ENCODE measurements around the gene TMEM38A.

The TMEM38A gene

GRCh38 chr19:16619457-16619856 lies 41.5 kb upstream of the TMEM38A start:
- WGBS (ENCODE audit: insufficient coverage), result 92% methylated on average over 6 of the region's 7 CpGs
- Histone ChIP-seq H3K4me1 (ENCODE audit: control extremely low read depth in 1 of 4, control insufficient read depth in 4 of 4, insufficient read depth in 4 of 4, low read length in 3 of 4) (peaks cover 4 to 44% (median 12%) of the 10 kb centered on the region in 4 experiments), H3K36me3 (ENCODE audit: control insufficient read depth in 4 of 4, insufficient read depth in 4 of 4, low read length in 3 of 4) (peaks cover 0 to 35% (median 9%) of the 10 kb centered on the region in 4 experiments), H3K4me3 (ENCODE audit: control insufficient read depth in 1 of 7, extremely low read depth in 1 of 7, insufficient read depth in 4 of 7, low read depth in 2 of 7, low read length in 6 of 7) (no peak overlapping the region), H3K27ac (ENCODE audit: insufficient read depth in 1 of 2, low read depth in 1 of 2, low read length in 2 of 2, poor library complexity in 1 of 2, severe bottlenecking in 2 of 2) (no peak overlapping the region), H3K9me3 (ENCODE audit: control extremely low read depth in 1 of 5, control insufficient read depth in 4 of 5, insufficient read depth in 2 of 5, low read depth in 1 of 5, low read length in 4 of 5) (no peaks in the 10 kb centered on the region), H3K27me3 (replicated peaks in 2 of 5; ENCODE audit: control insufficient read depth in 4 of 5, insufficient read depth in 5 of 5, low read length in 4 of 5) (no peaks in the 10 kb centered on the region)
- POLR2A ChIA-PET, result interaction anchor here (0.8 to 1.0 kb wide), 2 partner anchors 8 to 183 kb away, joined by 3 to 4 read pairs; no protein-coding TSS in a partner anchor
- no peak for DNase-seq
- CTCF ChIA-PET, result no interaction called here

GRCh38 chr19:16620018-16620417 lies 40.9 kb upstream of the TMEM38A start:
- no peak for DNase-seq
- H3K27me3 ChIP-seq (replicated peaks in 2 of 5; ENCODE audit: control insufficient read depth in 4 of 5, insufficient read depth in 5 of 5, low read length in 4 of 5), result no peaks in the 10 kb centered on the region
- no peak overlapping the region for H3K4me3 ChIP-seq (ENCODE audit: control insufficient read depth in 1 of 7, extremely low read depth in 1 of 7, insufficient read depth in 4 of 7, low read depth in 2 of 7, low read length in 6 of 7)
- H3K4me1 ChIP-seq (ENCODE audit: control extremely low read depth in 1 of 4, control insufficient read depth in 4 of 4, insufficient read depth in 4 of 4, low read length in 3 of 4), result peaks cover 2 to 38% (median 7%) of the 10 kb centered on the region in 4 experiments
- no peak overlapping the region for H3K27ac ChIP-seq (ENCODE audit: insufficient read depth in 1 of 2, low read depth in 1 of 2, low read length in 2 of 2, poor library complexity in 1 of 2, severe bottlenecking in 2 of 2)
- POLR2A ChIA-PET, result no interaction called here
- H3K9me3 ChIP-seq (ENCODE audit: control extremely low read depth in 1 of 5, control insufficient read depth in 4 of 5, insufficient read depth in 2 of 5, low read depth in 1 of 5, low read length in 4 of 5), result no peaks in the 10 kb centered on the region
- peaks cover 5 to 41% (median 14%) of the 10 kb centered on the region in 4 experiments for H3K36me3 ChIP-seq (ENCODE audit: control insufficient read depth in 4 of 4, insufficient read depth in 4 of 4, low read length in 3 of 4)
- WGBS (ENCODE audit: insufficient coverage), result 100% methylated on average over 1 of the region's 5 CpGs
- CTCF ChIA-PET, result no interaction called here

- POLR2A ChIA-PET, result no interaction called here
- Histone ChIP-seq H3K27me3 (replicated peaks in 2 of 5; ENCODE audit: control insufficient read depth in 4 of 5, insufficient read depth in 5 of 5, low read length in 4 of 5) (no peaks in the 10 kb centered on the region), H3K27ac (ENCODE audit: insufficient read depth in 1 of 2, low read depth in 1 of 2, low read length in 2 of 2, poor library complexity in 1 of 2, severe bottlenecking in 2 of 2) (no peak overlapping the region), H3K9me3 (ENCODE audit: control extremely low read depth in 1 of 5, control insufficient read depth in 4 of 5, insufficient read depth in 2 of 5, low read depth in 1 of 5, low read length in 4 of 5) (no peaks in the 10 kb centered on the region), H3K4me1 (ENCODE audit: control extremely low read depth in 1 of 4, control insufficient read depth in 4 of 4, insufficient read depth in 4 of 4, low read length in 3 of 4) (peaks cover 2 to 39% (median 3%) of the 10 kb centered on the region in 4 experiments), H3K4me3 (ENCODE audit: control insufficient read depth in 1 of 7, extremely low read depth in 1 of 7, insufficient read depth in 4 of 7, low read depth in 2 of 7, low read length in 6 of 7) (no peak overlapping the region), H3K36me3 (ENCODE audit: control insufficient read depth in 4 of 4, insufficient read depth in 4 of 4, low read length in 3 of 4) (peaks cover 5 to 46% (median 14%) of the 10 kb centered on the region in 4 experiments)
- no peak for DNase-seq
- WGBS (ENCODE audit: insufficient coverage), result 100% methylated on average over 3 of the region's 3 CpGs
- CTCF ChIA-PET, result no interaction called here
Observed at GRCh38 chr19:16620584-16620983, 40.4 kb upstream of the TMEM38A start.

GRCh38 chr19:16621165-16621800 lies 39.7 kb upstream of the TMEM38A start:
- Histone ChIP-seq H3K4me1 (ENCODE audit: control extremely low read depth in 1 of 4, control insufficient read depth in 4 of 4, insufficient read depth in 4 of 4, low read length in 3 of 4) (peaks cover 5 to 38% (median 7%) of the 10 kb centered on the region in 4 experiments), H3K27me3 (replicated peaks in 2 of 5; ENCODE audit: control insufficient read depth in 4 of 5, insufficient read depth in 5 of 5, low read length in 4 of 5) (no peaks in the 10 kb centered on the region), H3K27ac (ENCODE audit: insufficient read depth in 1 of 2, low read depth in 1 of 2, low read length in 2 of 2, poor library complexity in 1 of 2, severe bottlenecking in 2 of 2) (no peak overlapping the region), H3K4me3 (ENCODE audit: control insufficient read depth in 1 of 7, extremely low read depth in 1 of 7, insufficient read depth in 4 of 7, low read depth in 2 of 7, low read length in 6 of 7) (no peak overlapping the region), H3K36me3 (ENCODE audit: control insufficient read depth in 4 of 4, insufficient read depth in 4 of 4, low read length in 3 of 4) (peaks cover 5 to 49% (median 14%) of the 10 kb centered on the region in 4 experiments), H3K9me3 (ENCODE audit: control extremely low read depth in 1 of 5, control insufficient read depth in 4 of 5, insufficient read depth in 2 of 5, low read depth in 1 of 5, low read length in 4 of 5) (no peaks in the 10 kb centered on the region)
- DNase-seq, result no peak
- CTCF ChIA-PET, result no interaction called here
- POLR2A ChIA-PET, result no interaction called here
- 94% methylated on average over 4 of the region's 7 CpGs for WGBS (ENCODE audit: insufficient coverage)

- ChIA-PET CTCF (no interaction called here), POLR2A (no interaction called here)
- DNase-seq, result no peak
- 100% methylated on average over 1 of the region's 2 CpGs for WGBS (ENCODE audit: insufficient coverage)
- H3K4me1 ChIP-seq (ENCODE audit: control extremely low read depth in 1 of 4, control insufficient read depth in 4 of 4, insufficient read depth in 4 of 4, low read length in 3 of 4), result peaks cover 9 to 31% (median 15%) of the 10 kb centered on the region in 4 experiments
- no peaks in the 10 kb centered on the region for H3K9me3 ChIP-seq (ENCODE audit: control extremely low read depth in 1 of 5, control insufficient read depth in 4 of 5, insufficient read depth in 2 of 5, low read depth in 1 of 5, low read length in 4 of 5)
- H3K27ac ChIP-seq (ENCODE audit: insufficient read depth in 1 of 2, low read depth in 1 of 2, low read length in 2 of 2, poor library complexity in 1 of 2, severe bottlenecking in 2 of 2), result no peak overlapping the region
- no peaks in the 10 kb centered on the region for H3K27me3 ChIP-seq (replicated peaks in 2 of 5; ENCODE audit: control insufficient read depth in 4 of 5, insufficient read depth in 5 of 5, low read length in 4 of 5)
- no peak overlapping the region for H3K4me3 ChIP-seq (ENCODE audit: control insufficient read depth in 1 of 7, extremely low read depth in 1 of 7, insufficient read depth in 4 of 7, low read depth in 2 of 7, low read length in 6 of 7)
- peaks cover 5 to 49% (median 14%) of the 10 kb centered on the region in 4 experiments for H3K36me3 ChIP-seq (ENCODE audit: control insufficient read depth in 4 of 4, insufficient read depth in 4 of 4, low read length in 3 of 4)
Observed at GRCh38 chr19:16623066-16623465, 37.9 kb upstream of the TMEM38A start.

GRCh38 chr19:16623576-16623975 lies 37.4 kb upstream of the TMEM38A start:
- ChIA-PET CTCF (no interaction called here), POLR2A (no interaction called here)
- no peak overlapping the region for H3K27ac ChIP-seq (ENCODE audit: insufficient read depth in 1 of 2, low read depth in 1 of 2, low read length in 2 of 2, poor library complexity in 1 of 2, severe bottlenecking in 2 of 2)
- peaks cover 5 to 49% (median 14%) of the 10 kb centered on the region in 4 experiments for H3K36me3 ChIP-seq (ENCODE audit: control insufficient read depth in 4 of 4, insufficient read depth in 4 of 4, low read length in 3 of 4)
- no peak overlapping the region for H3K4me3 ChIP-seq (ENCODE audit: control insufficient read depth in 1 of 7, extremely low read depth in 1 of 7, insufficient read depth in 4 of 7, low read depth in 2 of 7, low read length in 6 of 7)
- H3K4me1 ChIP-seq (ENCODE audit: control extremely low read depth in 1 of 4, control insufficient read depth in 4 of 4, insufficient read depth in 4 of 4, low read length in 3 of 4), result peaks cover 6 to 26% (median 13%) of the 10 kb centered on the region in 4 experiments
- H3K9me3 ChIP-seq (ENCODE audit: control extremely low read depth in 1 of 5, control insufficient read depth in 4 of 5, insufficient read depth in 2 of 5, low read depth in 1 of 5, low read length in 4 of 5), result no peaks in the 10 kb centered on the region
- DNase-seq, result no peak
- 96% methylated on average over 6 of the region's 6 CpGs for WGBS (ENCODE audit: insufficient coverage)
- no peaks in the 10 kb centered on the region for H3K27me3 ChIP-seq (replicated peaks in 2 of 5; ENCODE audit: control insufficient read depth in 4 of 5, insufficient read depth in 5 of 5, low read length in 4 of 5)

- no peak for DNase-seq
- Histone ChIP-seq H3K9me3 (ENCODE audit: control extremely low read depth in 1 of 5, control insufficient read depth in 4 of 5, insufficient read depth in 2 of 5, low read depth in 1 of 5, low read length in 4 of 5) (no peaks in the 10 kb centered on the region), H3K4me3 (ENCODE audit: control insufficient read depth in 1 of 7, extremely low read depth in 1 of 7, insufficient read depth in 4 of 7, low read depth in 2 of 7, low read length in 6 of 7) (no peak overlapping the region), H3K27ac (ENCODE audit: insufficient read depth in 1 of 2, low read depth in 1 of 2, low read length in 2 of 2, poor library complexity in 1 of 2, severe bottlenecking in 2 of 2) (no peak overlapping the region), H3K27me3 (replicated peaks in 2 of 5; ENCODE audit: control insufficient read depth in 4 of 5, insufficient read depth in 5 of 5, low read length in 4 of 5) (no peaks in the 10 kb centered on the region), H3K4me1 (ENCODE audit: control extremely low read depth in 1 of 4, control insufficient read depth in 4 of 4, insufficient read depth in 4 of 4, low read length in 3 of 4) (peaks cover 6 to 27% (median 17%) of the 10 kb centered on the region in 4 experiments), H3K36me3 (ENCODE audit: control insufficient read depth in 4 of 4, insufficient read depth in 4 of 4, low read length in 3 of 4) (peaks cover 5 to 49% (median 14%) of the 10 kb centered on the region in 4 experiments)
- POLR2A ChIA-PET, result interaction anchor here (1.3 kb wide), 1 partner anchor 40 kb away, joined by 4 read pairs; no protein-coding TSS in a partner anchor
- 94% methylated on average over 10 of the region's 10 CpGs for WGBS (ENCODE audit: insufficient coverage)
- CTCF ChIA-PET, result interaction anchor here (0.8 to 1.6 kb wide), 4 partner anchors 11 to 208 kb away, joined by 3 read pairs; no protein-coding TSS in a partner anchor
Observed at GRCh38 chr19:16624236-16624635, 36.7 kb upstream of the TMEM38A start.
